ENCODE data around the gene SZRD1.
A peak's percentile ranks its signal among the peaks of the same experiment; 100 is the strongest.

Gene SZRD1

DNA sequence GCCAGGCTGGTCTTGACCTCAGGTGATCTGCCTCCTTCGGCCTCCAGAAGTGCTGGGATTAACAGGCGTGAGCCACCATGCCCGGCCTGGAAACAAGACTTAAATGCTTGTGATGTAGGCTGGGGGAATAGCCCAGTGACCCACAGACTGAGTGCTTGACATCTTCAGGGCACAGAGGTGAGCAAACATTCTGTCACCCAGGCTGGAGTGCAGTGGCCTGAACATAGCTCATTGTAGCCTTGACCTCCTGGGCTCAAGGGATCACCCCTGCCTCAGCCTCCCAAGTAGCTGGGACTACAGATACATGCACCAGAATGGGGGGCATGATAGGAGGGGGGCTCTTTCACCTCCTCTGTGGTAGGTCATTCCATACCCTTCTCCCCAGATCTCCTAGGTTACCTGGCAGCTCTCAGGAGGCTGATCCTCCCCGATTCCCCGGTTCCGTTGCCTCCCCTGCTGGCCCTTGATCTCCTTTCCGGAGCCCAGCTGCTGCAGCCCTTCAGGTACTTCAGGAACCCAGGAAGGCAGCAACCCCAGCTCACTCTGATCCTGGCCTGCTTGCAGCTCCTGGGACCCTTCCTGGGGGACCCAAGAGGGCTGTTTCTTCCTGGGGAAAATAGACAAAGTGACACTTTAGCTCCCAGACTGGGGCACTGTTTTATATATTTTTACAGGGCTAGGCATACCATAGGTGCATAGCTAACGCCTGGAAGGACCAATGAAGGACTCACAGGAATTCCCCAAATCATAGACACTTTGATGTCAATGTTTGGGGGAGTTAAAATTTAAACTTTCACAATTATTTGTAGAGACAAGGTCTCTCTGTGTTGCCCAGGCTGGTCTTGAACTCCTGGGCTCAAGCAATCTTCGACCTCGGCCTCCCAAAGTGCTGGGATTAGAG lies 58.3 kb downstream of the SZRD1 start:
- Histone ChIP-seq H3K4me1 (ENCODE audit: control insufficient read depth, insufficient read depth, low read length) (no peaks in the 10 kb centered on the region), H3K27me3 (ENCODE audit: control insufficient read depth in 1 of 2, insufficient read depth in 2 of 2, low read length in 2 of 2) (peaks cover 0 to 7% of the 10 kb centered on the region in 2 donors), H3K9ac (ENCODE audit: low read length in 2 of 2) (no peak overlapping the region), H3K9me3 (ENCODE audit: control insufficient read depth in 2 of 2, low read length in 2 of 2) (no peaks in the 10 kb centered on the region), H3K4me3 (ENCODE audit: low read length in 2 of 2) (no peak overlapping the region), H3K27ac (ENCODE audit: low read length) (no peak overlapping the region), H3K36me3 (ENCODE audit: control insufficient read depth in 2 of 2, insufficient read depth in 2 of 2, low read length in 2 of 2) (no peaks in the 10 kb centered on the region)

DNA sequence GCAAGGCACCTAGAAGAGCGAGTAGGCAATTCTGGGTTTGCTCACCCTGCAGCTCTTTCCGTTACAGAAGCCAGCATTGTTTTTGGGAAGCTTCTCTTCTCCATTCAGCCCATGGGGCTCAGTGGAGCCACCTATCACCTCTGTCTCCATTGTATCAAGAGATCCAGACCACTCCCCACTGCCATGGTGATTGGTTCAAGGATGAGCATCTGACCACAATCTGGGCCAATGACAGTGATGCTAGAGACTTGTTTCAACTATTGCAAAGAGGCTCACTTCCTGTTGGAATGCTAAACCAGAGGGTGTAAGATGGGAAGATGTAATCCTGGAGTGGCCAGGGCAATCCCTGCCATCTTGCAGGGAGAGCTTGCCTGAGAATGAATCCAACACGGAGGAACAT lies 63.6 kb downstream of the SZRD1 start:
- Histone ChIP-seq H3K27me3 (ENCODE audit: control insufficient read depth in 1 of 2, insufficient read depth in 2 of 2, low read length in 2 of 2) (peaks cover 0 to 5% of the 10 kb centered on the region in 2 donors), H3K9me3 (ENCODE audit: control insufficient read depth in 2 of 2, low read length in 2 of 2) (no peaks in the 10 kb centered on the region), H3K4me3 (ENCODE audit: low read length in 2 of 2) (no peak overlapping the region), H3K4me1 (ENCODE audit: control insufficient read depth, insufficient read depth, low read length) (no peaks in the 10 kb centered on the region), H3K9ac (ENCODE audit: low read length in 2 of 2) (no peak overlapping the region), H3K36me3 (ENCODE audit: control insufficient read depth in 2 of 2, insufficient read depth in 2 of 2, low read length in 2 of 2) (no peaks in the 10 kb centered on the region), H3K27ac (ENCODE audit: low read length) (no peak overlapping the region)

DNA sequence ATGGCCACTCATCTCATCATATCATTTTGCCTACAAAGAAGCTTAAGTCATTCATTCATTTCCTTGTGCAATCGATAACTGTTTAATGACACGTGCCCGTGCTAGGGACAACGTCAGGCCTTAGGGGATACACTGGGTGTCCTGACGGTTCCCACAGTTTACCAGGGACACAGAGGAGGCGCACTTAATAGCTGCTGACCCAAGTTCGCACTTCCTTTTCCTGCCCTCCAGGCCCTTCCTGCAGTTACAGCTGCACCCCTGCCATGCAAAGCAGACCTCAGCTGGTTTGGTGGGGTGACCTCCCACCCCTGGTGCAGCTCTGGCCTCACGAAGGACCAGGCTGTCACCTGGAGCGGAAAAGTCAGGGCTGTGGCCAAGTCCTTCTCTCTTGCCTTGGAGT lies 66.0 kb downstream of the SZRD1 start:
- no peak overlapping the region for H3K27ac ChIP-seq (ENCODE audit: low read length)
- H3K4me3 ChIP-seq (ENCODE audit: low read length in 2 of 2): no peak overlapping the region
- peaks cover 0 to 5% of the 10 kb centered on the region in 2 donors for H3K27me3 ChIP-seq (ENCODE audit: control insufficient read depth in 1 of 2, insufficient read depth in 2 of 2, low read length in 2 of 2)
- H3K4me1 ChIP-seq (ENCODE audit: control insufficient read depth, insufficient read depth, low read length): no peaks in the 10 kb centered on the region
- no peaks in the 10 kb centered on the region for H3K36me3 ChIP-seq (ENCODE audit: control insufficient read depth in 2 of 2, insufficient read depth in 2 of 2, low read length in 2 of 2)
- H3K9ac ChIP-seq (ENCODE audit: low read length in 2 of 2): no peak overlapping the region
- H3K9me3 ChIP-seq (ENCODE audit: control insufficient read depth in 2 of 2, low read length in 2 of 2): no peaks in the 10 kb centered on the region

DNA sequence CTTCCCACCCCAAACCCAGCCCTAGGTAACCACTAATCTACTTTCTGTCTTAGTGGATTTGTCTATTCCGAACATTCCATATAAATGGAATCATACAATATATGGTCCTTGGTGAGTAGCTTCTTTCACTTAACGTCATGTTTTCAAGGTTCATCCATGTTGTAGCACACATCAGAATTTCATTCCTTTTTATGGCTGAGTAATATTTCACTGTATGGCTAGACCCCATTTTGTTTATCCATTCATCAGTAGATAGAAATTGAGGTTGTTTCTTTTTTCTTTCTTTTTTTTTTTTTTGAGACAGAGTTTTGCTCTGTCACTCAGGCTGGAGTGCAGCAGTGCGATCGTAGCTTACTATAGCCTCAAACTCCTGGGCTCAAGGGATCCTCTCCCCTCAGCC lies 67.0 kb downstream of the SZRD1 start:
- no peaks in the 10 kb centered on the region for H3K9me3 ChIP-seq (ENCODE audit: control insufficient read depth in 2 of 2, low read length in 2 of 2)
- no peaks in the 10 kb centered on the region for H3K36me3 ChIP-seq (ENCODE audit: control insufficient read depth in 2 of 2, insufficient read depth in 2 of 2, low read length in 2 of 2)
- H3K27me3 ChIP-seq (ENCODE audit: control insufficient read depth in 1 of 2, insufficient read depth in 2 of 2, low read length in 2 of 2): peaks cover 0 to 5% of the 10 kb centered on the region in 2 donors
- no peak overlapping the region for H3K4me3 ChIP-seq (ENCODE audit: low read length in 2 of 2)
- H3K9ac ChIP-seq (ENCODE audit: low read length in 2 of 2): no peak overlapping the region
- H3K27ac ChIP-seq (ENCODE audit: low read length): no peak overlapping the region
- H3K4me1 ChIP-seq (ENCODE audit: control insufficient read depth, insufficient read depth, low read length): no peaks in the 10 kb centered on the region

DNA sequence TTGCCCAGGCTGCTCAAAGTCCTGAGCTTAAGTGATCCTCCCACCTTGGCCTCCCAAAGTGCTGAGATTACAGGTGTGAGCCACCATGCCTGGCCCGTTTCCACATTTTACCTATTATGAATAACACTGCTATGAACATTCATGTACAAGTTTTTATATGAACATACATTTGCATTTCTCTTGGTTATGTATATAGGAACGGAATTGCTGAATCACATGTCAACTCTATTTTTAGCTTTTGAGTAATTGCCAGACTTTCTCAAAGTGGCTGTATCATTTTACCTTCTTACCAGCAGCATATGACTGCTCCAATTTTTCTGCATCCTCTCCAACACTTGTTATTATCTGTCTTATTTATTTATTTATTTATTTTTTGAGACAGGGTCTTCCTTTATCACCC lies 67.5 kb downstream of the SZRD1 start:
- Histone ChIP-seq H3K27ac (ENCODE audit: low read length) (no peak overlapping the region), H3K4me1 (ENCODE audit: control insufficient read depth, insufficient read depth, low read length) (no peaks in the 10 kb centered on the region), H3K27me3 (ENCODE audit: control insufficient read depth in 1 of 2, insufficient read depth in 2 of 2, low read length in 2 of 2) (peaks cover 0 to 5% of the 10 kb centered on the region in 2 donors), H3K36me3 (ENCODE audit: control insufficient read depth in 2 of 2, insufficient read depth in 2 of 2, low read length in 2 of 2) (no peaks in the 10 kb centered on the region), H3K4me3 (ENCODE audit: low read length in 2 of 2) (no peak overlapping the region), H3K9me3 (ENCODE audit: control insufficient read depth in 2 of 2, low read length in 2 of 2) (no peaks in the 10 kb centered on the region), H3K9ac (ENCODE audit: low read length in 2 of 2) (no peak overlapping the region)

DNA sequence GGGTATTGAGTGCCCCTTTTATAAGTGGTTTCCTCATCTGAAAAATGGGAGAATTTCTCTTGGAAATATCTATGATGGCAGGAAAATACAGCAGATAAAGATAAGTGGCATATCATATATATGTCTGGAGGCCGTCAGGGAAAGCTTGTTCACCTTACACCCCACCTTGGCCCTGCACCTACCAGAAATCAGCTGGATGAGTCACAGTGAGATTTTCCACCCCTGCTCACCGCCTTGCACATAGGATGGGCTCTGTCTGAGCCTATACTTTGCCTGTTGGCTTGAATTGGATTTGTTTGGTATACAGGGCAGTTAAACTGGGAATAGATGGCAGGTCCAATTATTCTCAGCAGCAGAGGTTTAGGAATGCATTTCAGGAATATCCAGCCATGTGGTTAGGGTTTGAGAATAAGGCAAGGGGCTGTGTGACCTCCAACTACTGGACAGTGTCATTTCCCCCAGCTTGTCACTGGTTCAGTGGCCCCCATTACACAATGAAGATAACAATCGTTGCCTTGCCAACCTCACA lies 70.0 kb downstream of the SZRD1 start, which contains the start of gene SPATA21:
Gene SPATA21, minus strand, starts transcription at position 479 of the 529 bp plus-strand sequence. CDS start 6,053 bp downstream, outside the sequence.
- Histone ChIP-seq H3K9me3 (ENCODE audit: control insufficient read depth in 2 of 2, low read length in 2 of 2) (no peaks in the 10 kb centered on the region), H3K4me1 (ENCODE audit: control insufficient read depth, insufficient read depth, low read length) (peaks cover 11% of the 10 kb centered on the region), H3K36me3 (ENCODE audit: control insufficient read depth in 2 of 2, insufficient read depth in 2 of 2, low read length in 2 of 2) (no peaks in the 10 kb centered on the region), H3K27ac (ENCODE audit: low read length) (no peak within 1 kb of the TSS), H3K4me3 (ENCODE audit: low read length in 2 of 2) (no peak within 1 kb of the TSS), H3K9ac (ENCODE audit: low read length in 2 of 2) (no peak within 1 kb of the TSS), H3K27me3 (ENCODE audit: control insufficient read depth in 1 of 2, insufficient read depth in 2 of 2, low read length in 2 of 2) (peaks cover 0 to 5% of the 10 kb centered on the region in 2 donors)

DNA sequence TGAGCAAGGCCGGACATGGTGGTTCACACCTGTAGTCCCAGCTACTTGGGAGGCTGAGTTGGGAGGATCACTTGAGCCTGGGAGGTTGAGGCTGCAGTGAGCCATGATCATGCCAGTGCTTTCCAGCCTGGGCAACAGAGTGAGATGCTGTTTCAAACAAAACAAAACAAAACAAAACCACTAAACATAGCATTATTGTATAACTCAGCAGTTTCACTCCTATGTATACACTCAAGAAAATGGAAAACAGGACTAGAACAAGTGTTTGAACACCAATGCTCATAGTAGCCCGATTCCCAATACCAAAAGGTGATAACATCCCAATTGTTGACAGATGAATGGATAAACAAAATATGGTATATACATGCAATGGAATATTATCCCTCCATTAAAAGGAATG lies 71.5 kb downstream of the SZRD1 start:
- no peaks in the 10 kb centered on the region for H3K27me3 ChIP-seq (ENCODE audit: control insufficient read depth in 1 of 2, insufficient read depth in 2 of 2, low read length in 2 of 2)
- no peak overlapping the region for H3K9ac ChIP-seq (ENCODE audit: low read length in 2 of 2)
- H3K36me3 ChIP-seq (ENCODE audit: control insufficient read depth in 2 of 2, insufficient read depth in 2 of 2, low read length in 2 of 2): no peaks in the 10 kb centered on the region
- H3K4me3 ChIP-seq (ENCODE audit: low read length in 2 of 2): no peak overlapping the region
- no peak overlapping the region for H3K27ac ChIP-seq (ENCODE audit: low read length)
- no peaks in the 10 kb centered on the region for H3K9me3 ChIP-seq (ENCODE audit: control insufficient read depth in 2 of 2, low read length in 2 of 2)
- peaks cover 11% of the 10 kb centered on the region for H3K4me1 ChIP-seq (ENCODE audit: control insufficient read depth, insufficient read depth, low read length)

DNA sequence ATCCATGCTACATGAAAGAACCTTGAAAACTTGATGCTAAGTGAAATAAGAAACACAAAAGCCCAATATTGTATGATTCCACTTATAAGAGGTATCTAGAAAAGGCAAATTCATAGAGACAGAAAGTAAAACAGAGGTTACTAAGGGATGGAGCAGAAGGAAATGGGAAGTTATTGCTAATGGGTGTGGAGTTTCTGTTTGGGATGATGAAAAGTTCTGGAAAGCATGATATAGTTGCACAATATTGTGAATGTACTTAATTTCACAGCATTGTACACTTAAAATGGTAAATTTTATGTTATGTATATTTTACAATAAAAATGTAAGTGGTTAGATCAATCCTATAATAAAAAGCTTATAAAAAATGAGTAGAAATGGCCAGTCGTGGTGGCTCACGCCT lies 71.9 kb downstream of the SZRD1 start:
- peaks cover 2 to 3% of the 10 kb centered on the region in 2 donors for H3K36me3 ChIP-seq (ENCODE audit: control insufficient read depth in 2 of 2, insufficient read depth in 2 of 2, low read length in 2 of 2)
- H3K9me3 ChIP-seq (ENCODE audit: control insufficient read depth in 2 of 2, low read length in 2 of 2): no peaks in the 10 kb centered on the region
- no peak overlapping the region for H3K27ac ChIP-seq (ENCODE audit: low read length)
- peaks cover 15% of the 10 kb centered on the region for H3K4me1 ChIP-seq (ENCODE audit: control insufficient read depth, insufficient read depth, low read length)
- no peak overlapping the region for H3K4me3 ChIP-seq (ENCODE audit: low read length in 2 of 2)
- H3K27me3 ChIP-seq (ENCODE audit: control insufficient read depth in 1 of 2, insufficient read depth in 2 of 2, low read length in 2 of 2): no peaks in the 10 kb centered on the region
- H3K9ac ChIP-seq (ENCODE audit: low read length in 2 of 2): no peak overlapping the region

DNA sequence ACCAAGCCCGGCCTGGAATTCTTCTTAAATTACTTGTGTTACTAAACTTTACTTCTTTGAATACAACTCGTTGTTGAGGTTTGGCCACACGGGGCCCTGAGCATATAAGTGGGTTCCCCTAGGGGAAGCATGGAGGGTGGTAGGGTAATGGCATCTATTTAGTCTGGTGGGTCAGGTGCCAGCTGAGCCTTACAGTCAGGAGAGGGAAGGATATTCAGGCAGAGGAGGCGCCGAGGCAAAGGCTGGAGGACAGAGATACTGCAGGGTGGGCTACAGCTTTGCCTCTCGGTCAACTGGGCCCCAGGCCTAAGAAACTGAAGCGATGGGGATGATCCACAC lies 73.1 kb downstream of the SZRD1 start:
- Histone ChIP-seq H3K27ac (ENCODE audit: low read length) (peak overlapping the region; percentile 58), H3K36me3 (ENCODE audit: control insufficient read depth in 2 of 2, insufficient read depth in 2 of 2, low read length in 2 of 2) (peaks cover 6 to 9% of the 10 kb centered on the region in 2 donors), H3K27me3 (ENCODE audit: control insufficient read depth in 1 of 2, insufficient read depth in 2 of 2, low read length in 2 of 2) (no peaks in the 10 kb centered on the region), H3K4me1 (ENCODE audit: control insufficient read depth, insufficient read depth, low read length) (peaks cover 18% of the 10 kb centered on the region), H3K9ac (ENCODE audit: low read length in 2 of 2) (peak overlapping the region; percentile 93 to 96), H3K9me3 (ENCODE audit: control insufficient read depth in 2 of 2, low read length in 2 of 2) (no peaks in the 10 kb centered on the region), H3K4me3 (ENCODE audit: low read length in 2 of 2) (peak overlapping the region; percentile 99 to 100)

DNA sequence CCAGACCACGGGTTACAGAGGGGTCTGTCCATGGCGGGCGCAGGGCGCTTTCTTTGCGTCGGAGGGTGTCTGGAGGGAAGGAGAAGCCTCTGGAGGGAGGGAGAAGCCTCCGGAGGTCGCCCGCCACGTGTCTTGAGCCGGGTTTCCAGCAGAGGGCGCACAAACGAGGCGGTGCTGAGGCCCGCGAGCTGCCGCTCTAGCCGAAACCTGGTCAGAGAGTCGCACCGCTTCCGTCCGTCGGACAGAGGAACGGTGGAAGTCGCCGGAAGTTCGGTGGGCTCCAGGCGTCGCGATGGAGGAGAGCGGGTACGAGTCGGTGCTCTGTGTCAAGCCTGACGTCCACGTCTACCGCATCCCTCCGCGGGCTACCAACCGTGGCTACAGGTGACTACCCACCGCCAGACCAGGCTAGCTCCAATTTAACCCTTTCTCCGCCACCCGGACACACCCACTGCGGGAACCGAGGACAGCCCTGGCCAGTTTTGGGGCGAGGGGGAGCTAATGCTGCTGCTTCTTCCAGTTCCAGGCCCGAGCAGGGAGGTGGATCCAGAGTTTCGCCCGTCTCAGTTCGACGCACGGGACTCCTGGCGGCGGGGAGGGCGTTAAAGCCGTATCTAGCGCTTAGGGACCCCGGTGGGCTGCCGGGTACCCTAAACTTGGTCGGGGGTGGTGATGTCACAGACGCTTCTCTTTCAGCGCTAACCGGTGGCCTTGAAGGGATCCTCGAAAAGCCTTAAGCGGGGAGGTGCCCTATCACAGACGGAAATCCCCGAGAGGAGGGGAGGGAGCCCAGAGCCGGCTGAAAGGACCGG lies 73.6 kb downstream of the SZRD1 start, which contains the start of gene NECAP2:
Gene NECAP2, plus strand, starts transcription at position 255 of the 812 bp plus-strand sequence. Its CDS starts 38 bp downstream, at position 293.
- Histone ChIP-seq H3K27me3 (ENCODE audit: control insufficient read depth in 1 of 2, insufficient read depth in 2 of 2, low read length in 2 of 2) (no peaks in the 10 kb centered on the region), H3K4me1 (ENCODE audit: control insufficient read depth, insufficient read depth, low read length) (peaks cover 18% of the 10 kb centered on the region), H3K27ac (ENCODE audit: low read length) (peak within 1 kb of the TSS; percentile 58), H3K9me3 (ENCODE audit: control insufficient read depth in 2 of 2, low read length in 2 of 2) (no peaks in the 10 kb centered on the region), H3K36me3 (ENCODE audit: control insufficient read depth in 2 of 2, insufficient read depth in 2 of 2, low read length in 2 of 2) (peaks cover 9 to 12% of the 10 kb centered on the region in 2 donors), H3K4me3 (ENCODE audit: low read length in 2 of 2) (peak within 1 kb of the TSS; percentile 99 to 100), H3K9ac (ENCODE audit: low read length in 2 of 2) (peak within 1 kb of the TSS; percentile 93 to 96)

All from stomach smooth muscle (tissue), 2 donors.